ENCODE measurements around the gene NPR2. TPM values are rescaled to one million over a fixed set of nuclear protein-coding genes. Genes with fewer than 3 reads are reported as not detected.

The NPR2 gene
- polyA plus RNA-seq, 3 donors = 0.48 TPM; not detected in 2

DNA sequence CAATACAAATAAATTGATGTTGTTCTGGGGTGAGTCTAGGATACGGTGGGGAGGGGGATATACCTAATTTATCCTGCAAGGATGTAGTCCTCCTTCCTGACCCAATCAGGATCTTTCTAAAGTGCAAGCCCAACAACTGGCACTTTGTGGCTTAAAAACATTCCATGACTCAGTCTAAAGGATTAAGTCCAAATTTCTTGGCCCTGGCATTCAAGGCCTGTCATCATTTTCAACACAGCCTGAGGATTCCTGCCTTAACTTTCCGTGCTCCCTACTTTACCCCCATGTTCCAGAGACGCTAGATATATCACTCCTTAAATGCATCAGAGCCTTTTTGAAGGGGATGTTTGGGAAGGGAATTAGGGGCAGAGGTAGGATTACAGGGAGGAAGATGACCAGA lies 36.1 kb downstream of the NPR2 start:
- H3K36me3 Mint-ChIP-seq = no peaks in the 10 kb centered on the region
- no peaks in the 10 kb centered on the region for H3K9me3 ChIP-seq (replicated peaks in 1 of 2; ENCODE audit: control insufficient read depth in 1 of 2, insufficient read depth in 1 of 2, low read length in 2 of 2)
- H2AFZ ChIP-seq (ENCODE audit: insufficient read depth, low read depth, low read length, poor library complexity, severe bottlenecking) = no peak overlapping the region
- H3K27ac Mint-ChIP-seq = peak overlapping the region in 1 of 7 donors; percentile 17
- no peaks in the 10 kb centered on the region for H3K9me3 Mint-ChIP-seq
- peaks cover 35 to 46% of the 10 kb centered on the region in 2 donors for H3K4me1 ChIP-seq (ENCODE audit: control insufficient read depth in 1 of 2, insufficient read depth in 2 of 2, low read length in 2 of 2)
- intact Hi-C loops (cut with micrococcal nuclease) = loop anchor here (5.0 kb wide), 3 partner anchors 45 to 95 kb away; partner anchors contain the start of genes CREB3 (in 1 of the 2), OR13J1 (in 1 of the 2) and TLN1 (in 1 of the 2)
- no peak overlapping the region for H3K27ac ChIP-seq (ENCODE audit: low read depth in 1 of 2, low read length in 2 of 2)
- H3K4me3 Mint-ChIP-seq = peak overlapping the region in 1 of 2 donors; percentile 57
- no peak overlapping the region for H3K9ac ChIP-seq (ENCODE audit: insufficient read depth, low read length, poor library complexity, severe bottlenecking)
- DNase-seq = no peak
- H3K27me3 ChIP-seq (ENCODE audit: control insufficient read depth in 2 of 2, insufficient read depth in 2 of 2, low read length in 2 of 2) = no peaks in the 10 kb centered on the region
- H4K20me1 ChIP-seq (ENCODE audit: insufficient read depth, low read length) = no peaks in the 10 kb centered on the region
- no peaks in the 10 kb centered on the region for H3K36me3 ChIP-seq (replicated peaks in 1 of 2; ENCODE audit: control insufficient read depth in 1 of 2, insufficient read depth in 2 of 2, low read length in 2 of 2)
- H3K4me3 ChIP-seq (replicated peaks in 1 of 3; ENCODE audit: low read depth in 2 of 3, low read length in 3 of 3) = no peak overlapping the region
- no CpG with 5 or more reads among the region's 3 CpGs for whole genome bisulfite sequencing (ENCODE audit: insufficient coverage)
- peaks cover 4% of the 10 kb centered on the region for H3K79me2 ChIP-seq (ENCODE audit: insufficient read depth, low read length)
- peaks cover 47% of the 10 kb centered on the region for H3K4me1 Mint-ChIP-seq
- H3K4me2 ChIP-seq (replicated peaks; ENCODE audit: extremely low read depth, low read length, poor library complexity, severe bottlenecking) = no peak overlapping the region
- peaks cover 14 to 18% (median 16%) of the 10 kb centered on the region in 3 donors for H3K27me3 Mint-ChIP-seq (ENCODE audit: low read depth in 3 of 3)
- no peak for TF ChIP-seq CTCF (IDR thresholded peaks at IDR 0.05)

- Histone ChIP-seq H3K79me2 (ENCODE audit: insufficient read depth, low read length) (peaks cover 4% of the 10 kb centered on the region), H4K20me1 (ENCODE audit: insufficient read depth, low read length) (no peaks in the 10 kb centered on the region), H3K4me1 (ENCODE audit: control insufficient read depth in 1 of 2, insufficient read depth in 2 of 2, low read length in 2 of 2) (peaks cover 47 to 58% of the 10 kb centered on the region in 2 donors), H3K36me3 (replicated peaks in 1 of 2; ENCODE audit: control insufficient read depth in 1 of 2, insufficient read depth in 2 of 2, low read length in 2 of 2) (no peaks in the 10 kb centered on the region), H3K27me3 (ENCODE audit: control insufficient read depth in 2 of 2, insufficient read depth in 2 of 2, low read length in 2 of 2) (no peaks in the 10 kb centered on the region), H3K9ac (ENCODE audit: insufficient read depth, low read length, poor library complexity, severe bottlenecking) (peak within 1 kb of the TSS; percentile 75), H3K27ac (ENCODE audit: low read depth in 1 of 2, low read length in 2 of 2) (peak within 1 kb of the TSS; percentile 10 to 73), H3K4me2 (replicated peaks; ENCODE audit: extremely low read depth, low read length, poor library complexity, severe bottlenecking) (peak within 1 kb of the TSS; percentile 99), H3K9me3 (replicated peaks in 1 of 2; ENCODE audit: control insufficient read depth in 1 of 2, insufficient read depth in 1 of 2, low read length in 2 of 2) (no peaks in the 10 kb centered on the region), H2AFZ (ENCODE audit: insufficient read depth, low read depth, low read length, poor library complexity, severe bottlenecking) (peak within 1 kb of the TSS; percentile 98), H3K4me3 (replicated peaks in 1 of 3; ENCODE audit: low read depth in 2 of 3, low read length in 3 of 3) (peak within 1 kb of the TSS; percentile 67 to 94 (median 78))
- Mint-ChIP-seq H3K36me3 (no peaks in the 10 kb centered on the region), H3K27me3 (ENCODE audit: low read depth in 3 of 3) (peaks cover 14 to 18% (median 17%) of the 10 kb centered on the region in 3 donors), H3K4me3 (peak within 1 kb of the TSS; percentile 94 to 99), H3K27ac (peak within 1 kb of the TSS; percentile 81 to 99 (median 92)), H3K9me3 (no peaks in the 10 kb centered on the region), H3K4me1 (peaks cover 59% of the 10 kb centered on the region)
- no peak for TF ChIP-seq CTCF (IDR thresholded peaks at IDR 0.05)
- intact Hi-C loops (cut with micrococcal nuclease) = loop anchor here (2.0 to 5.0 kb wide), 4 partner anchors 16 to 96 kb away; partner anchors contain the start of genes CREB3 (in 1 of the 2), OR13J1 (in 1 of the 2) and TLN1 (in 1 of the 2)
- DNase-seq = no peak
- 0% methylated on average over 21 of the region's 21 CpGs for WGBS (ENCODE audit: insufficient coverage)
Measured at GRCh38 chr9:35828716-35829083, 37.3 kb downstream of the NPR2 start, which contains the start of gene FAM221B. TSS of gene FAM221B (minus strand) at chr9:35828732. CDS start at chr9:35826161, 2,571 bp downstream.

Measured in CD14-positive monocyte (primary cell).